Measurements from ENCODE around the gene NFIA.

Gene NFIA

DNA sequence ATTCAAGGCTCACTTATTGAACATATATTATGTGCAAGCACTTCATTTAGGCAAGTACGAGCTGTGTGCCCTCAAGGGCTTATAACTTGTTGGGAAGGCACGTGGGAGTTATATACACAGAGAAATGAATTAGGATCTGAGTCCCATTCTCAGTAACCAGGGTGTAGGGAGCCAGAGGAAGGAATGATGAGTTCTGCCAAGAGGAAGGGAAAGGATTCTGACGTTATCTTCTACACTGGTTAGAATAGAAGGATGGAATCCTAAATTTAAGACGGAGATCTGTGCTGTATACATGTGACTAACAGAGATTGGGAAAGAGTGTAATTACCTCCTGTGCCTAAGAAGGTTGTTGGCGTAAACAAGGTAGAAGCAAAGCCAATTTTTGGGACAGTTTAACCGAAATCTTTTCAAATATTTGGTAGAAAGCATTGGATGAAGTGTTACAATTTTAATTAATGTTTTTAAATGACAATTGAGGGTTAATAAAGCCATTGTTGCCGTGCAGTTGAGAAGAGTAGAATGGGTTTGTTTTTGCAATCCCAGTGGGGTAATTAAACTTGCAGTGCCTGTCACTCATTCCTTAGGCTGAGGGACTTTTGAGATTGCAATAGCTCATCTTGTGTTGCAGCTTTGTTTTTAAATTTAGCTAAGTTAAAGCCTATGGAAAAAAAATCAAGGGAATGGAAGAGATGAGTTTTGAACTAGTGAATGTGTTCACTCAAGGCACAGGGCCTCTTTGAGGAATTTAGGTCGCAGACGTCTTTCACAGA is 177.2 kb downstream of the NFIA start:
- Histone ChIP-seq H3K36me3 (replicated peaks; ENCODE audit: insufficient read depth, low read length) (no peaks in the 10 kb centered on the region), H3K79me2 (ENCODE audit: low read length) (no peaks in the 10 kb centered on the region), H3K4me3 (ENCODE audit: low read length) (no peak overlapping the region), H3K27me3 (replicated peaks; ENCODE audit: insufficient read depth, low read length) (no peaks in the 10 kb centered on the region), H3K9me2 (replicated peaks; ENCODE audit: insufficient read depth, low read length) (no peaks in the 10 kb centered on the region), H3F3A (ENCODE audit: insufficient read depth, low read length) (no peaks in the 10 kb centered on the region), H3K9ac (ENCODE audit: low read length) (no peak overlapping the region), H3K27ac (ENCODE audit: low read length) (no peak overlapping the region), H2AFZ (ENCODE audit: low read length) (no peak overlapping the region), H3K4me1 (ENCODE audit: low read length) (peaks cover 9% of the 10 kb centered on the region; the same call in 1 of the 2 replicates), H3K4me2 (ENCODE audit: low read depth, low read length) (no peak overlapping the region), H4K20me1 (ENCODE audit: insufficient read depth, low read length) (no peaks in the 10 kb centered on the region), H3K9me3 (replicated peaks; ENCODE audit: insufficient read depth, low read length) (no peaks in the 10 kb centered on the region)
- DNase-seq: no peak
- TF ChIP-seq CTCF (IDR thresholded peaks at IDR 0.05; ENCODE audit: low read length): no peak
- no peak for TF ChIP-seq EZH2 (optimal IDR thresholded peaks at IDR 0.05; ENCODE audit: low read depth, low read length)
- TF ChIP-seq EZH2phosphoT487 (IDR thresholded peaks at IDR 0.05; ENCODE audit: low read length): no peak

- no peaks in the 10 kb centered on the region for H3K79me2 ChIP-seq (ENCODE audit: low read length)
Observed at GRCh38 chr1:61260171-61260570, 177.8 kb downstream of the NFIA start.

DNA sequence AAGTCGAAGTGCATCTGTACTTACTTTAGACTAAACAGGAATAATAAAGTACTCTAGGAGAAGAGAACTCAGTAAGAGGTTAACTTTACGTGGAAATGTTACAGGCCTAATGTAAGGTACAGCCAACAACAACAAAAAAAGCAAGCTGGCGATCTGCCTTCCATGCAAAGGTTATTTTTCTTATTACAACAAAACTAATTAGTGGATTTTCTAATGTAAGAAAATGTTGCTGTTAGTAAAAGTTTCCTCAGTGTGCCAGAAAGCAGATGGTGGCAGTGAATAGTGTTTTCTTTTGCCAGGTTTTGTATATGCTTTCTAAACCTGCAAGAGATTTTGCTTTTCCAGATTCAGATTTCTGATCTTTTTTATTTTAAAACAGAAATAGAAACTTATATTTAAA is 179.2 kb downstream of the NFIA start:
- Histone ChIP-seq H3F3A (ENCODE audit: insufficient read depth, low read length) (no peaks in the 10 kb centered on the region), H3K4me2 (ENCODE audit: low read depth, low read length) (no peak overlapping the region), H3K36me3 (replicated peaks; ENCODE audit: insufficient read depth, low read length) (no peaks in the 10 kb centered on the region), H3K27me3 (replicated peaks; ENCODE audit: insufficient read depth, low read length) (no peaks in the 10 kb centered on the region), H3K9me3 (replicated peaks; ENCODE audit: insufficient read depth, low read length) (no peaks in the 10 kb centered on the region), H3K27ac (ENCODE audit: low read length) (no peak overlapping the region), H3K9ac (ENCODE audit: low read length) (no peak overlapping the region), H3K4me3 (ENCODE audit: low read length) (no peak overlapping the region), H3K9me2 (replicated peaks; ENCODE audit: insufficient read depth, low read length) (no peaks in the 10 kb centered on the region), H2AFZ (ENCODE audit: low read length) (no peak overlapping the region), H3K4me1 (ENCODE audit: low read length) (no peaks in the 10 kb centered on the region), H3K79me2 (ENCODE audit: low read length) (no peaks in the 10 kb centered on the region), H4K20me1 (ENCODE audit: insufficient read depth, low read length) (no peaks in the 10 kb centered on the region)
- DNase-seq: no peak
- TF ChIP-seq EZH2phosphoT487 (IDR thresholded peaks at IDR 0.05; ENCODE audit: low read length): no peak
- TF ChIP-seq CTCF (IDR thresholded peaks at IDR 0.05; ENCODE audit: low read length): no peak
- no peak for TF ChIP-seq EZH2 (optimal IDR thresholded peaks at IDR 0.05; ENCODE audit: low read depth, low read length)

More at GRCh38 chr1:61260171-61260570, 177.8 kb downstream of the NFIA start:
- Histone ChIP-seq H3K4me2 (ENCODE audit: low read depth, low read length) (no peak overlapping the region), H2AFZ (ENCODE audit: low read length) (no peak overlapping the region), H3K4me3 (ENCODE audit: low read length) (no peak overlapping the region), H3K9me3 (replicated peaks; ENCODE audit: insufficient read depth, low read length) (no peaks in the 10 kb centered on the region), H3K9me2 (replicated peaks; ENCODE audit: insufficient read depth, low read length) (no peaks in the 10 kb centered on the region), H4K20me1 (ENCODE audit: insufficient read depth, low read length) (no peaks in the 10 kb centered on the region), H3K36me3 (replicated peaks; ENCODE audit: insufficient read depth, low read length) (no peaks in the 10 kb centered on the region), H3K9ac (ENCODE audit: low read length) (no peak overlapping the region), H3K27me3 (replicated peaks; ENCODE audit: insufficient read depth, low read length) (no peaks in the 10 kb centered on the region), H3F3A (ENCODE audit: insufficient read depth, low read length) (no peaks in the 10 kb centered on the region), H3K4me1 (ENCODE audit: low read length) (peaks cover 5% of the 10 kb centered on the region; the same call in 1 of the 2 replicates), H3K27ac (ENCODE audit: low read length) (no peak overlapping the region)
- no peak for TF ChIP-seq EZH2phosphoT487 (IDR thresholded peaks at IDR 0.05; ENCODE audit: low read length)
- no peak for TF ChIP-seq EZH2 (optimal IDR thresholded peaks at IDR 0.05; ENCODE audit: low read depth, low read length)
- no peak for TF ChIP-seq CTCF (IDR thresholded peaks at IDR 0.05; ENCODE audit: low read length)
- DNase-seq: no peak
